ENCODE results near the gene SSTR5. TPM values are rescaled to one million over a fixed set of nuclear protein-coding genes. Genes with fewer than 3 reads are reported as not detected.

The SSTR5 gene
- total and polyA plus RNA-seq, 4 donors: not detected

GRCh38 chr16:1088295-1089170, 16.0 kb downstream of the SSTR5 start:
- TF ChIP-seq, protein P1, sequence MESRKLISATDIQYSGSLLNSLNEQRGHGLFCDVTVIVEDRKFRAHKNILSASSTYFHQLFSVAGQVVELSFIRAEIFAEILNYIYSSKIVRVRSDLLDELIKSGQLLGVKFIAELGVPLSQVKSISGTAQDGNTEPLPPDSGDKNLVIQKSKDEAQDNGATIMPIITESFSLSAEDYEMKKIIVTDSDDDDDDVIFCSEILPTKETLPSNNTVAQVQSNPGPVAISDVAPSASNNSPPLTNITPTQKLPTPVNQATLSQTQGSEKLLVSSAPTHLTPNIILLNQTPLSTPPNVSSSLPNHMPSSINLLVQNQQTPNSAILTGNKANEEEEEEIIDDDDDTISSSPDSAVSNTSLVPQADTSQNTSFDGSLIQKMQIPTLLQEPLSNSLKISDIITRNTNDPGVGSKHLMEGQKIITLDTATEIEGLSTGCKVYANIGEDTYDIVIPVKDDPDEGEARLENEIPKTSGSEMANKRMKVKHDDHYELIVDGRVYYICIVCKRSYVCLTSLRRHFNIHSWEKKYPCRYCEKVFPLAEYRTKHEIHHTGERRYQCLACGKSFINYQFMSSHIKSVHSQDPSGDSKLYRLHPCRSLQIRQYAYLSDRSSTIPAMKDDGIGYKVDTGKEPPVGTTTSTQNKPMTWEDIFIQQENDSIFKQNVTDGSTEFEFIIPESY (IDR thresholded peaks at IDR 0.05): no peak
- TF ChIP-seq SP1 (IDR thresholded peaks at IDR 0.05) (no peak), YY1 (IDR thresholded peaks at IDR 0.05) (no peak), NR2F2 (IDR thresholded peaks at IDR 0.05) (no peak), EGR1 (IDR thresholded peaks at IDR 0.05; ENCODE audit: low read depth in 2 of 2) (no peak), RXRA (IDR thresholded peaks at IDR 0.05) (no peak), FOXA2 (IDR thresholded peaks at IDR 0.05) (no peak)
- TF ChIP-seq, protein P2, sequence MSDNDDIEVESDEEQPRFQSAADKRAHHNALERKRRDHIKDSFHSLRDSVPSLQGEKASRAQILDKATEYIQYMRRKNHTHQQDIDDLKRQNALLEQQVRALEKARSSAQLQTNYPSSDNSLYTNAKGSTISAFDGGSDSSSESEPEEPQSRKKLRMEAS (IDR thresholded peaks at IDR 0.05): no peak
- TF ChIP-seq, protein P3, sequence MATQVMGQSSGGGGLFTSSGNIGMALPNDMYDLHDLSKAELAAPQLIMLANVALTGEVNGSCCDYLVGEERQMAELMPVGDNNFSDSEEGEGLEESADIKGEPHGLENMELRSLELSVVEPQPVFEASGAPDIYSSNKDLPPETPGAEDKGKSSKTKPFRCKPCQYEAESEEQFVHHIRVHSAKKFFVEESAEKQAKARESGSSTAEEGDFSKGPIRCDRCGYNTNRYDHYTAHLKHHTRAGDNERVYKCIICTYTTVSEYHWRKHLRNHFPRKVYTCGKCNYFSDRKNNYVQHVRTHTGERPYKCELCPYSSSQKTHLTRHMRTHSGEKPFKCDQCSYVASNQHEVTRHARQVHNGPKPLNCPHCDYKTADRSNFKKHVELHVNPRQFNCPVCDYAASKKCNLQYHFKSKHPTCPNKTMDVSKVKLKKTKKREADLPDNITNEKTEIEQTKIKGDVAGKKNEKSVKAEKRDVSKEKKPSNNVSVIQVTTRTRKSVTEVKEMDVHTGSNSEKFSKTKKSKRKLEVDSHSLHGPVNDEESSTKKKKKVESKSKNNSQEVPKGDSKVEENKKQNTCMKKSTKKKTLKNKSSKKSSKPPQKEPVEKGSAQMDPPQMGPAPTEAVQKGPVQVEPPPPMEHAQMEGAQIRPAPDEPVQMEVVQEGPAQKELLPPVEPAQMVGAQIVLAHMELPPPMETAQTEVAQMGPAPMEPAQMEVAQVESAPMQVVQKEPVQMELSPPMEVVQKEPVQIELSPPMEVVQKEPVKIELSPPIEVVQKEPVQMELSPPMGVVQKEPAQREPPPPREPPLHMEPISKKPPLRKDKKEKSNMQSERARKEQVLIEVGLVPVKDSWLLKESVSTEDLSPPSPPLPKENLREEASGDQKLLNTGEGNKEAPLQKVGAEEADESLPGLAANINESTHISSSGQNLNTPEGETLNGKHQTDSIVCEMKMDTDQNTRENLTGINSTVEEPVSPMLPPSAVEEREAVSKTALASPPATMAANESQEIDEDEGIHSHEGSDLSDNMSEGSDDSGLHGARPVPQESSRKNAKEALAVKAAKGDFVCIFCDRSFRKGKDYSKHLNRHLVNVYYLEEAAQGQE (IDR thresholded peaks at IDR 0.05): no peak
- peaks cover 0 to 8% (median 0%) of the 10 kb centered on the region in 4 donors for H3K27me3 ChIP-seq (ENCODE audit: control insufficient read depth in 4 of 4, insufficient read depth in 4 of 4, low read length in 3 of 4)
- WGBS: 48% methylated on average over 40 of the region's 40 CpGs
- no peak overlapping the region for H3K27ac ChIP-seq (ENCODE audit: low read depth in 1 of 2, low read length in 2 of 2)
- no peak overlapping the region for H3K4me3 ChIP-seq (ENCODE audit: low read depth in 1 of 3, low read length in 3 of 3)
- H3K9ac ChIP-seq (ENCODE audit: low read depth in 1 of 2, low read length in 2 of 2): no peak overlapping the region
- H3K9me3 ChIP-seq (ENCODE audit: control insufficient read depth in 4 of 4, low read length in 3 of 4): peaks cover 7 to 19% (median 12%) of the 10 kb centered on the region in 4 donors
- peaks cover 5 to 14% (median 8%) of the 10 kb centered on the region in 4 donors for H3K4me1 ChIP-seq (ENCODE audit: control insufficient read depth in 4 of 4, insufficient read depth in 4 of 4, low read length in 3 of 4)
- H3K36me3 ChIP-seq (ENCODE audit: control insufficient read depth in 4 of 4, insufficient read depth in 3 of 4, low read depth in 1 of 4, low read length in 3 of 4): no peaks in the 10 kb centered on the region
- no peak for DNase-seq (ENCODE audit: low spot score)

- Histone ChIP-seq H3K27ac (ENCODE audit: low read depth in 1 of 2, low read length in 2 of 2) (no peak overlapping the region), H3K27me3 (ENCODE audit: control insufficient read depth in 4 of 4, insufficient read depth in 4 of 4, low read length in 3 of 4) (peaks cover 0 to 8% (median 0%) of the 10 kb centered on the region in 4 donors), H3K4me3 (ENCODE audit: low read depth in 1 of 3, low read length in 3 of 3) (no peak overlapping the region), H3K9me3 (ENCODE audit: control insufficient read depth in 4 of 4, low read length in 3 of 4) (peaks cover 6 to 14% (median 10%) of the 10 kb centered on the region in 4 donors), H3K36me3 (ENCODE audit: control insufficient read depth in 4 of 4, insufficient read depth in 3 of 4, low read depth in 1 of 4, low read length in 3 of 4) (no peaks in the 10 kb centered on the region), H3K4me1 (ENCODE audit: control insufficient read depth in 4 of 4, insufficient read depth in 4 of 4, low read length in 3 of 4) (peaks cover 5 to 14% (median 8%) of the 10 kb centered on the region in 4 donors), H3K9ac (ENCODE audit: low read depth in 1 of 2, low read length in 2 of 2) (no peak overlapping the region)
- WGBS: 51% methylated on average over 17 of the region's 17 CpGs
- no peak for DNase-seq (ENCODE audit: low spot score)
- TF ChIP-seq FOXA1 (IDR thresholded peaks at IDR 0.05): no peak
- no peak for TF ChIP-seq EGR1 (IDR thresholded peaks at IDR 0.05; ENCODE audit: low read depth in 2 of 2)
These were observed 16.9 kb downstream of the SSTR5 start for GRCh38 chr16:1089439-1089821.

Data from liver (tissue), 9 donors.